HG02642 (cell line): ENCODE measurements around the gene CD33.

Experiments used
- ATAC-seq: cut with Tn5 transposase; IDR thresholded peaks from one replicate; pipeline ENCODE4 v1.9.1; 2021; ENCODE audit warnings: mild to moderate bottlenecking; ENCODE audit not compliant: unreplicated experiment, poor library complexity

CD33 gene

DNA sequence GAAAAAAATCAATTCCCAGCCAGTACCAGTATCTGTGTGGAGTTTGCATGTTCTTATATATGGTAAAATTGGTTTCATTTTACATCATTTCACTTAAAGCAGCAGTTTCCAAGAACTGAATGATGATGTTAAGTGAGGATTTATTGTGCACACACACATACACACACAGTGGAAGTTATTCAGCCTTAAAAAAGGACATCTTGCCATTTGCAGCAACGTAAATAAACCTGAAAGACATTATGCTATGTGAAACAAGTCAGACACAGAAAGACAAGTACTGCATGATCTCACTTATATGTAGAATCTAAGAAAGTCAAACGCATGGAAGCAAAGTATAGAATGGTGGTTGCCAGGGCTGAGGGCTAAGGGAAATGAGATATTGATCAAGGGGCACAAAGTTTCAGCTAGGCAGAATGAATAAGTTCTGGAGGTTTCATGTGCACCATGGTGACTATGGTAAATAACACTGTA, 31.3 kb downstream of the CD33 start:
- ATAC-seq, result no peak

DNA sequence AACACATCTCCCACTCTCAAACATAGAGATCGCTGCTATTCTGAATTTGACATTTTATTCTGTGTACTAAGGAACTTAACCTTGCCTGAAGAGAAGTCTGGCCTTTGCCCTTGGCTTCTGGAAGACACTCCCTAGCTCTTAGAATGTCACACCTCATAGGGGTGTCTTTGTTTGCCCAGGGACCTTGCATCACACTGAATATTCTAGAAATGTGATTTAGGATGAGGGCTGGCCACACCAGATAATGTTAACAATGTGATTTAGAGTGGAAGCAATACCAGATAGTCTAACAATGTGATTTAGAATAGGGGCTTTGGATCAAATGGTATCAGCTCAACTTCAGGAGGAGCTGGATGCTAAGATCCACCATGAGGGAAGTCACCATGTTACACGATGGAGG, 32.6 kb downstream of the CD33 start:
- ATAC-seq, result no peak

- no peak for ATAC-seq
Measured at GRCh38 chr19:51258165-51259160, 33.6 kb downstream of the CD33 start.

- no peak for ATAC-seq
Measured at GRCh38 chr19:51259348-51260245, 34.7 kb downstream of the CD33 start.

DNA sequence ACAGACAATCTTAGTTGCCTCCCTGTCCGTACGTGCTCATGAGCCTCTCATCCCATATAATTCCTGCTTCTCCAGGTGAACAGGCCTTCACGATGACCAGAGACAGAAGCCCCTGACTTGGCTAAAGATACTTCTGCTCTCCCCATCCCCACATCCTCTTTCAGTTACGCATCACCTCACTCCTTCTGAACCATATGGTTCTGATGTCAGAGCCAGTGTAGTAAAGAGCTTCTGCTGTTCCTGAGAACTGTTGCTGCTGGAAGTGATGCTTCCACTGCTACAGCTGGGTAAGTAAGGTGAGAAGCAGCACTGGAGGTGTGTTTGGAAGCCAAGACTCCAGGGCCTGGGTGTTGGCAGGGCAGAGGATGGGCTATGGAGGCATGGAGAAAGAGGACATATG, 38.9 kb downstream of the CD33 start:
- no peak for ATAC-seq

DNA sequence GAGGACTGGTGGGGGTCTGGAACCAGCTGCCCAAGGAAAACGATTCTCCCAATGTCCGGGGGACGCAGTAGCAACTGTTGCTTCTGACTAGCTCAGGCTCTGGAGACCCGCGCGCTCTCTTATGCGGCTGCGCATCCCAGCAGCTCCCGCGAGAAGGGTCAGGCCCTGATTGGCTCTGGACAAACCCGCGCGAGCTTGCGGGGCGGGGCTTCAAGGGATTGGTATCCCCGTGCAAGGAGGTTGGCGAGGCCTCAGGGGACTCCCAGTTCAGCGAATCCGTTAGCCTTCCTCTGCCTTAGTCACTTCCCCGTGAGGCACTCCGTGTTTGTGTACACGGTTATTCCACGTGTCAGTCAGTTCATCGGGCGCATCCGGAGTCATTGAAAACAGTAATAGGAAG, 46.2 kb downstream of the CD33 start:
- no peak for ATAC-seq

DNA sequence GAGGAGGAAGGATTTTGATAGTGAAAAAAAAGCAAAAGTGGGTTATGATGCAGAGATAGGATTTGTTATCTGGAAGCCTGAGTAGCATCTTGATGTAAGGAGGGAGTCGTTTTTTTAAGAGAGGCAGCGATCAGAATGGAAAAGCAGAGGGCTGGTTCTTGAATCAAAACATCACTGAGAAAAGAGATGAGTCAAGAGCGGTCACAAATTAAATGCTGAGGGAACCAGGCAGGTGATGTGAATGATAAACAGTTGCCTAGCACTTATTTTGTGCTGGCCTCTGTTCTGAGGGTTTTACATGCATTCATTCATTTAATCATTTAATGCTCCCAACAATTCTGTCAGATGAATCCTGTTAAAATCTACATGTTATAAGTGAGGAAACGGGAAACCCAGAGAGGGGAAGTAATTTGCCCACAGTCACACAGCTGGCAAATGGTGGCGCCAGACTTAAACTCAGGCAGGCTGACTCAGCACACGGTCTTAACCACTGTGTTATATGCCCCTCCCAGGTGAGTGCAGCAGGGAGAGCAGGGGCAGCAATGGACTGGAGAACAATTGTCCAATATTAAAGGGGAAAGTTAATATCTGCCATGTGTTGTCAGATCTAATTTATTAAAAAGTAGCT, 47.4 kb downstream of the CD33 start:
- ATAC-seq, result no peak

- ATAC-seq, result no peak
Measured at GRCh38 chr19:51274049-51274770, 49.3 kb downstream of the CD33 start.

GRCh38 chr19:51277112-51277511, 52.2 kb downstream of the CD33 start:
- no peak for ATAC-seq

- ATAC-seq, result no peak
Measured at GRCh38 chr19:51282335-51282734, 57.5 kb downstream of the CD33 start.

GRCh38 chr19:51285682-51286081, 60.8 kb downstream of the CD33 start:
- no peak for ATAC-seq
